ENCODE measurements around the gene OR52B2.
A peak's percentile ranks its signal among the peaks of the same experiment; 100 is the strongest.

OR52B2 gene

DNA sequence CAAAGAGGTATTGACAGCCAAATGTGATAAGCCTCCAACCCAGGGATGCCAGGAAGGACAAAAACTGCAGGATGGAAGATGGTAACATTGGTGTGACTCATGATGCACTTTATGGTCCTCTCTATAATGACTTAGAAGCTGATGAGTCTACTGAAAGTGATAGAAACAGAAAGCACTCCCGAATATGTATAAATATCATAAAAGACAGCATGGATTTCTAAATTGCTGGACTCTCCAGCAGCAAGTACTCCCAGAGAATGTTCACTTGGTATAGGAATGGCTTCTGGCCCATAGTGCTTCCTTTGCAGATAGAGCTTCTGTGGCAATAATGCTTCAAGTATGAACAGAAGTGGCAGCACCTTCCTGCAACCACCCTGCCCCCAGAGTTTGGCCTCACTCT lies at the start of gene OR52B2:
Gene OR52B2 (minus strand): TSS at position 101 of the 400 bp plus-strand sequence. CDS start 0 bp downstream, at position 101.
- no peak within 1 kb of the TSS for H3K4me3 Mint-ChIP-seq
- H3K27ac Mint-ChIP-seq = no peak within 1 kb of the TSS
- H3K4me1 Mint-ChIP-seq = no peaks in the 10 kb centered on the region
- ATAC-seq = no peak
- peaks cover 2% of the 10 kb centered on the region for H3K9me3 Mint-ChIP-seq
- no peak for DNase-seq (ENCODE audit: low spot score in 2 of 2)
- H3K36me3 Mint-ChIP-seq = no peaks in the 10 kb centered on the region

DNA sequence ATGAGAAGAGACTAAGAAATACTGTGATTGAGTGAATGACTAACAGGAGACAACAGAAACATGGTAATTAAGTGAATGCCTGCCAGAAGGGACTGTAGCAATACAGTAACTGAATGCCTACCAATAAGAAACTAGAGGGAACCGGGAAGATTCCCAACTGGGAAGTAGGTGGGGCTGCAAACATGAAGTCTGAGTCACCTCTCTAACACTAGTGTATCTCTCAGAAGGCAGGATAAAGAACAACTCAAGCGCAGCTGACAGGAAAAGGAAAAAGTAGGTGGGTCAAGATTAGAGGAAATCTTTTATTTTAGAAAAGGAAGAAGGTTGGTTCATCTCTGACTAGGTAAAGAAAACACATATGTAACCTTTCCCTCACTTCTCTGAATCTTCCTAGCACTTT lies 49.2 kb upstream of the OR52B2 start:
- peak overlapping the region; percentile 27 for H3K27ac Mint-ChIP-seq
- ATAC-seq = no peak
- H3K4me1 Mint-ChIP-seq = no peaks in the 10 kb centered on the region
- peaks cover 84% of the 10 kb centered on the region for H3K36me3 Mint-ChIP-seq
- no peaks in the 10 kb centered on the region for H3K9me3 Mint-ChIP-seq
- DNase-seq (ENCODE audit: low spot score in 2 of 2) = no peak
- no peak overlapping the region for H3K4me3 Mint-ChIP-seq

DNA sequence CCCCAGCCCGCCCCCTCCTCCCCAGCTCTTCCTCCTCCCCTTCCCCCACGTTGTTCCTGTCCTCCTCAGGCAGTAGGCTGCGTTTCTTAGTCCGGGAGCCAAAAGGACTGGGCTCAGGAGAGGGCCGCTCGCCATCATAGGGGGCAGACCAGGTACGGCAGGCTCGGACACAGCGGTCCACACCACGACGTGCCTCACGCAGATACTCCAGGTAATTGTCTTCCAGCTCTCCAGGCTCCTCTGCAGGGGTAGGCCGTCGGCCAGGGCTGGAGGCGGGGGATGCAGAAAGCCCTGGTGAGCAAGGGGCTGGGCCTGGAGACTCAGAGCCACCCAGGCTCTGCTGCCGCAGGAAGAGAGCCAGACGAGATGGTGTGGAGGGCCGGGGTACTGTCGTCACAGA lies 47.6 kb upstream of the OR52B2 start:
- H3K4me3 Mint-ChIP-seq = no peak overlapping the region
- H3K9me3 Mint-ChIP-seq = no peaks in the 10 kb centered on the region
- H3K27ac Mint-ChIP-seq = no peak overlapping the region
- H3K4me1 Mint-ChIP-seq = no peaks in the 10 kb centered on the region
- DNase-seq (ENCODE audit: low spot score in 2 of 2) (no peak), ATAC-seq (no peak)
- H3K36me3 Mint-ChIP-seq = peaks cover 75% of the 10 kb centered on the region

DNA sequence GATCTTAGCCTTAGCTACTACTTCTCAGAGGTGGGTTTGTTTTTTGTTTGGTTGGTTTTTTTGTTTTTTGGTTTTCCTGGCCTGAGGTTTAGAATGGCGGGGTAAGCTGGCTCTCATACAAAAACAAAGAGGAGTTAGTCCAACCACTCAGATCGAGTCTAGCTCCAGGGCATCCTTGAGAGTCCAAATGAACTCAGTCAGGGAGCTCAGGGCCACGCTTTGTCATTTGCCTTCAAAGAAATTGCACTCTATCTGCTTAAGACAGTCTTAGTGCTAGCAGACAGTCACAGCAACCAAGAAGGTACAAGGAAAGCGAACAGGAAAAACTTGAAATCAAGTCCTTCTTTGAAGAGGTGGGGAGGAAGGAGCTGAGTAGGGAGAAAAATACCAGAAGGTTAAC lies 46.4 kb upstream of the OR52B2 start:
- peaks cover 62% of the 10 kb centered on the region for H3K36me3 Mint-ChIP-seq
- H3K4me3 Mint-ChIP-seq = no peak overlapping the region
- ATAC-seq (no peak), DNase-seq (ENCODE audit: low spot score in 2 of 2) (no peak)
- no peaks in the 10 kb centered on the region for H3K9me3 Mint-ChIP-seq
- H3K27ac Mint-ChIP-seq = no peak overlapping the region
- H3K4me1 Mint-ChIP-seq = no peaks in the 10 kb centered on the region

DNA sequence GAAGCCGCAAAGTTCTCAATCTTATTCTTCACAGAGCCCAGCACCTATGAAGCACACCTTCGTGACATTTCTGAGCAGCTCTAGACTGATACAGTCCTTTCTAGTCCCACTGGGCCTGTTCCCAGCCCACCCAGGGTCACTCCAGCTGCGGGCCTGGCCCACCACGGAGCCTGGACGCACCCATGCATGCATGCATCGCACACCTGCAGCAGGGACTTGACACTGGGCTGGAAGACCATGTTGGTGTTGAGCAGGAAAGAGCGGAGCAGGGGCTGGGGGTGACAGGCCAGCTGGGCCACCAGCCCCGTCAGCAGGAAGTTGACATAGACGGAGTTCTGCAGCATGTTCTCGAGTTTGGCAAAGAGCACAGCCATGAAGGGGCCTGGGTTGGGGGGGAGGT lies 44.4 kb upstream of the OR52B2 start:
- no peak overlapping the region for H3K4me3 Mint-ChIP-seq
- DNase-seq (ENCODE audit: low spot score in 2 of 2) (no peak), ATAC-seq (no peak)
- no peak overlapping the region for H3K27ac Mint-ChIP-seq
- no peaks in the 10 kb centered on the region for H3K9me3 Mint-ChIP-seq
- no peaks in the 10 kb centered on the region for H3K4me1 Mint-ChIP-seq
- peaks cover 55% of the 10 kb centered on the region for H3K36me3 Mint-ChIP-seq

DNA sequence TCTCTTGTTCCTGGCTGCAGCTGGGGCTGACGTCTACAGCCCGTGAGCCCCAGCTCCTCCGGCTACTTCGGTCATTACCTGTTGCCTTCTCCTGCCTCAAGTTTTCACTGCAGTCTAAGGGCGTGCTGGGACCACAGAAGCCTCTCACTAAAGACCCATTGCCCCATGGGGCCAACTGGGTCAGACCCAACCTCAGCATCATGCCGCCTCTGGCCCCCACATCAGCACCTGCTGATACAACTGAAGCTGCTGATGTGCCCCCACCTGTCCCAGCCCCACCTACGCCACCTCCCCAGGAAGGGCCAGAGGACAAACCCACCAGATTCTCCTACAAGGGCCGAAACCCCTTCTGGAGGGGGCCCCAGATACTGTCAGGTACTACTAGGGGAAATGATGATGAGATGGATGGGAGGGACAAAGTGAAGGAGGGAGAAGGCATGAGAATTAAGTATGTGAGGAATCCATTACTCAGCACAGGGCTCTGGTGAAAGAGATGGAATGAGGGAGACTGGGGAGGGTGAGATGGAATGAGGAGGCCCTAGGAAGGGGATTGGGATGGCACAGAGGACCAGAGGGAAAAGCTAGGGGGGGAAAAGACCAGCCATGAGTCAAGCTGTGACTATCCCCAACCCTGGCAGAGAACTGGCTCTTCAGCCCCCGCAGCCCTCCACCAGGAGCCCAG lies 40.3 kb upstream of the OR52B2 start:
- Mint-ChIP-seq H3K9me3 (no peaks in the 10 kb centered on the region), H3K36me3 (peaks cover 41% of the 10 kb centered on the region), H3K4me3 (no peak overlapping the region), H3K27ac (peak overlapping the region; percentile 12), H3K4me1 (peaks cover 3% of the 10 kb centered on the region)
- ATAC-seq (no peak), DNase-seq (ENCODE audit: low spot score in 2 of 2) (peak in 1 of 2 donors; percentile 2)

DNA sequence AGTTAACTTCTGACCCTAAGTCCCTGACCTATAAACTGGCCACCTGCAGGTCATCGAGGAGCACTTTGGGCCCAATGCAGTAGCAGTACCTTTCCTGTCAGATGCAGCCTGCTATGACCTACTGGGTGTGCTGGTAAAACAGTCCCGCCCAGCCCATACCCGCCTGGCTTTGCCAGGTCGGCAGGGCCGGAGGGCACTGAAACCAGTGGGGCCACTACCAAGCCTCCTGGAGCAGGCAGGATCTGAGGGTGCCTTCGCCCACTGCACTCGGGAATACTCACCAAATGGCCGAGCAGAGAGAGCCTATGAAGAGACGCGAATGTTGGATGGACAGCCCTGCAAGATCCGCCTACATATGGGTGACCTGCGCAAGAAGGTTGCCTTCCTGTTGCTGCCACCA lies 39.7 kb upstream of the OR52B2 start:
- peak in 1 of 2 donors; percentile 36 for DNase-seq (ENCODE audit: low spot score in 2 of 2)
- Mint-ChIP-seq H3K27ac (no peak overlapping the region), H3K9me3 (no peaks in the 10 kb centered on the region), H3K36me3 (peaks cover 35% of the 10 kb centered on the region), H3K4me1 (peaks cover 8% of the 10 kb centered on the region), H3K4me3 (no peak overlapping the region)
- no peak for ATAC-seq

DNA sequence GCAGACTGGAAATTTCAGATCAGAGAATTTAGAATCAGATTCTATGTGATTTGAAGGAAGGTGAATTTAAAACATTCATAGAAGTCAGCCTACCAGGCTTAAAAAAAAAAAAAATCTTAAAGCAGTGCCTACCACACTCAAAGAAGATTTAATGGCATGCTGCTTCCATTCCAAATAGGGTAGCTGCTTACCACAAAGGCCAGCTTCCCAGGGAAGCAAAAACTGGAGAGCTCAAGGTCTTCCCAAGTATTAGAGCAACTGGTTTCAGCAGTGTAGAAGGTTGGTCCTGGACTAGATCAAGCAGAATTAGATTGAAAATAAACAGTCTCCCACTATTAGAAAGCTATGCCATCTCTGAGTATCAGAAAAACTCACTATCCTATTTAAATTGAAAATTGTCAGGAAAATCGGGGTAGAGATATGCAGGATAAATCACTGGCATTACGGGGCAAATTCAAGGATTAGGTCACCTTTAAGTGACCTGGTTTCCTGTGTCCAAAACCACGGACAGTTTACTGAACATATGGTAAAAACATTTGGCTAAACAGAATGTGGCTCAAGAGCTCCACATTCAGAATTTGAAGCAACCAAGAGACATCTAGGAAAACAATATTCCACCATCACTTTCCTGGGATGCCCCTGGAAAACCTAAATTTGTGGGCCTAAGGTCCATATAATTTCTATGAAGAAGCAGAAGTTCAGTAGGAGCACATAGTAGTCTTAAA lies 36.5 kb upstream of the OR52B2 start:
- no peaks in the 10 kb centered on the region for H3K9me3 Mint-ChIP-seq
- ATAC-seq (no peak), DNase-seq (ENCODE audit: low spot score in 2 of 2) (peak in 1 of 2 donors; percentile 3)
- H3K27ac Mint-ChIP-seq = no peak overlapping the region
- no peak overlapping the region for H3K4me3 Mint-ChIP-seq
- H3K36me3 Mint-ChIP-seq = peaks cover 35% of the 10 kb centered on the region
- peaks cover 38% of the 10 kb centered on the region for H3K4me1 Mint-ChIP-seq

DNA sequence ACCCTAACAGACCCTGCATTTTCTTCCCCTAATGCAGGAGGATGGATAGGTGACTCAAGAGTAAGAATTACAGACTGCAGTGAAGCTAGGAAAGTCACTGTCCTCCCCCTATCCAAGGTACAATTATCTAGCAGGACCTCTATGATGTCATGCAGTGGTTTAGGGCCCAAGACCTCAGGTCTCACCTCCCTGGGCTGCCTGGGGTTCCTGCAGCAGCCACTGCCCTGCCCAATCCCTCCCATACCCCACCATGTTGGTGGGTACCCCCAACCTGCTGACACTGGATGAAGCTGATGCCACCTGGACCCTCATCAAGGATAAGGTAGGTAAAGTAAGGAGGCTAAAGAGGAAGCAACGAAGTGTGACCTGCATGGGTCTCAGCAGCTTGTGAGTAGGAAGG lies 35.2 kb upstream of the OR52B2 start, which contains the start of gene C11orf42:
Gene C11orf42 (plus strand): TSS at position 192 of the 400 bp plus-strand sequence. CDS start 59 bp downstream, at position 251.
- H3K4me1 Mint-ChIP-seq = peaks cover 50% of the 10 kb centered on the region
- DNase-seq (ENCODE audit: low spot score in 2 of 2) = peak in 1 of 2 donors; percentile 36
- no peak within 1 kb of the TSS for H3K27ac Mint-ChIP-seq
- H3K36me3 Mint-ChIP-seq = peaks cover 38% of the 10 kb centered on the region
- ATAC-seq = no peak
- no peak within 1 kb of the TSS for H3K4me3 Mint-ChIP-seq
- no peaks in the 10 kb centered on the region for H3K9me3 Mint-ChIP-seq

DNA sequence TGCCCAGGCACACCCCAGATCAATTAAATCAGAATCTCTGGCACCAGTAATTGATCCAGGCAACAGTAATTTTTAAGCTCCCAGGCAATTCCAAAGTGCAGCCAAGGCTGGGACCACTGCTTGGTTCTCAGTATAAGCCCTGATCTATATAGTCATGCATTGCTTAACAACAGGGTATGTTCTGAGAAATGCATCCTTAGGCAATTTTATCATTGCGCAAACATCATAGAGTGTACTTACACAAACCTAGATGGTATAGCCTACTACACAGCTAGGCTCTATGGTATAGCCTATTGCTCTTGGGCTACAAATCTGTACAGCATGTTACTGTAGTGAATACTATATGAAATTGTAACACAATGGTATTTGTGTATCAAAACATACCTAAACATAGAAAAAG lies 34.6 kb upstream of the OR52B2 start:
- no peak overlapping the region for H3K27ac Mint-ChIP-seq
- ATAC-seq = no peak
- no peaks in the 10 kb centered on the region for H3K9me3 Mint-ChIP-seq
- H3K36me3 Mint-ChIP-seq = peaks cover 32% of the 10 kb centered on the region
- no peak overlapping the region for H3K4me3 Mint-ChIP-seq
- peaks cover 57% of the 10 kb centered on the region for H3K4me1 Mint-ChIP-seq
- no peak for DNase-seq (ENCODE audit: low spot score in 2 of 2)

DNA sequence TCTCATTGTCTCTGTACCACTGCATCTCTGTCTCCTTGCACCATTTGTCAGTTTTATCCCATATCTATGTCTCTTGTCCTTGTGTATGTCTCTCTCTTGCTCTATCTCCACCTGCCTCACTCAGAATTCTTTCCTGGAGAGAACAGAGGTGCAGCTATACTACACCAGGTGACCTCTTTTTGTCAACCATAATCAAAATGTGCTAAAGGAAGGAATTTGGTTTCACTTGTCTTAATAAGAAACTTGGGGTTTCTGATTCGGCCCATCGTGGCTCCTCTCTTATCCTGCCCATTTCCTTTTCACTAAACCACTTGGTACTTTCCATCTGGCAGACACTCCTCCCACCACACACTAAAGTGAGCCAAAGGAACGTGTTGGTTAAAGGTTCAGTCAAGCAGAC lies 33.2 kb upstream of the OR52B2 start:
- no peak overlapping the region for H3K27ac Mint-ChIP-seq
- peak; percentile 46 for ATAC-seq
- H3K36me3 Mint-ChIP-seq = peaks cover 24% of the 10 kb centered on the region
- DNase-seq (ENCODE audit: low spot score in 2 of 2) = no peak
- H3K4me1 Mint-ChIP-seq = peaks cover 61% of the 10 kb centered on the region
- H3K4me3 Mint-ChIP-seq = no peak overlapping the region
- H3K9me3 Mint-ChIP-seq = no peaks in the 10 kb centered on the region

DNA sequence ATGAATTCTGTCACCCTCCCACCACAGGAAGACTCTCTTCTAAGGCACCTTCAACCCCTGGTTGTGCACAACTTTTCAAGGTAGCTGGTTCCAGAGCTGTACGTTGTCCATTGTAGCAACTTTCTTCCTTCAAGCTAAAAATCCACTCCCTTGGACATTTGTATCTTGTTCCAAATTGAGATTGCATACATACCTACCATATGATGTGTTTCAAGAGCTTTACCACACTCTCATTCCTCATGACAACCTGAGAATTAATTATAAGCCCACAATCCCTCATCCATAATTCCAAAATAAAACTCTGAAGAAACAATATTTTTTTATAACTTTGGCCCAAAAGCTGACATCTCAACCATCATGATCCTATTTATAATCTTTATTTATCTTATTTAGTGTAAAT lies 31.9 kb upstream of the OR52B2 start:
- Mint-ChIP-seq H3K36me3 (peaks cover 23% of the 10 kb centered on the region), H3K27ac (no peak overlapping the region), H3K9me3 (no peaks in the 10 kb centered on the region), H3K4me3 (no peak overlapping the region), H3K4me1 (peaks cover 74% of the 10 kb centered on the region)
- DNase-seq (ENCODE audit: low spot score in 2 of 2) = no peak
- no peak for ATAC-seq

DNA sequence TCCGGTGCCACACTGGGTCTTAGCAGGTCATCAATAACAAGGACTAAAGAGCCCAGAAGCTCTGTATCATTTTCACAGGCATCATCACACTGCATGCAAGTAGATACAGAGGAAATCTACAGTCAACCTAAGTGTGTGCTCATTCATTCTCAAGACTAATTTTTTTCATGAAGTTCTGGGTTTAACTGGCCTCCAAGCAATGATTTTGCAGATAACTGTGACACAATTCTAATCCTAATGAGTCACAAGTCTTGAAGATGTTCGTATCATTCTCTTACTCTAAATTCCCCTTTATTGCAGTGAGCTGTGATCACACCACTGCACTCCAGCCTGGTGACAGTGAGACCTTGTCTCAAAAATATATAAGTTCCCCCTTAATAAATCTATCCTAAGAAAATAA lies 31.4 kb upstream of the OR52B2 start:
- ATAC-seq (peak; percentile 87), DNase-seq (ENCODE audit: low spot score in 2 of 2) (peak in 1 of 2 donors; percentile 34)
- Mint-ChIP-seq H3K36me3 (peaks cover 18% of the 10 kb centered on the region), H3K27ac (peak overlapping the region; percentile 72), H3K4me3 (peak overlapping the region; percentile 10), H3K4me1 (peaks cover 78% of the 10 kb centered on the region), H3K9me3 (no peaks in the 10 kb centered on the region)

DNA sequence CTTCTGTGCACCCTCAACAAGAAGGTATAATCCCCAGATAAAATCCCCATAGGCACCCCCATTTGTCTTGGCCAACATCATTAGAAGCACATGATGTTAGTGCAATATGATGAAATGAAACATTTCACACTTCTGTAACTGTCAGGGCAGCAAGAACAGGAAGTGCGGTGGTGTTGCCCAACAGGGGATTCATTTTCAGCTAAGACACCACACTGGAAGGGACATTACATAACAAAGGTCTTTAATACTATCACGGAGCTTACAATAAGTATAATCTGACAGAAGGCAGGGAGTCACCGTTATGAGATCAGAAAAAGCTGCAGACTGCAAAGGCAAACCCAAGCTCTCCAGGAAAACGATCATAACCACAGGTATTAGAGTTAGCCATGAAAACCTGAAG lies 30.8 kb upstream of the OR52B2 start:
- peak overlapping the region; percentile 10 for H3K4me3 Mint-ChIP-seq
- ATAC-seq = peak; percentile 16
- peaks cover 13% of the 10 kb centered on the region for H3K36me3 Mint-ChIP-seq
- peak in 1 of 2 donors; percentile 51 for DNase-seq (ENCODE audit: low spot score in 2 of 2)
- peak overlapping the region; percentile 72 for H3K27ac Mint-ChIP-seq
- H3K9me3 Mint-ChIP-seq = no peaks in the 10 kb centered on the region
- H3K4me1 Mint-ChIP-seq = peaks cover 83% of the 10 kb centered on the region

DNA sequence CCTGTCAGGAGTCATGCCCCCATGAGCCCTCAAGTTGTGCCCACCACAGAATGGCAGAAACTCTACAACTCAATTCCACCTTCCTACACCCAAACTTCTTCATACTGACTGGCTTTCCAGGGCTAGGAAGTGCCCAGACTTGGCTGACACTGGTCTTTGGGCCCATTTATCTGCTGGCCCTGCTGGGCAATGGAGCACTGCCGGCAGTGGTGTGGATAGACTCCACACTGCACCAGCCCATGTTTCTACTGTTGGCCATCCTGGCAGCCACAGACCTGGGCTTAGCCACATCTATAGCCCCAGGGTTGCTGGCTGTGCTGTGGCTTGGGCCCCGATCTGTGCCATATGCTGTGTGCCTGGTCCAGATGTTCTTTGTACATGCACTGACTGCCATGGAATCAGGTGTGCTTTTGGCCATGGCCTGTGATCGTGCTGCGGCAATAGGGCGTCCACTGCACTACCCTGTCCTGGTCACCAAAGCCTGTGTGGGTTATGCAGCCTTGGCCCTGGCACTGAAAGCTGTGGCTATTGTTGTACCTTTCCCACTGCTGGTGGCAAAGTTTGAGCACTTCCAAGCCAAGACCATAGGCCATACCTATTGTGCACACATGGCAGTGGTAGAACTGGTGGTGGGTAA lies 29.2 kb upstream of the OR52B2 start, which contains the start of gene OR52W1:
Gene OR52W1 (plus strand): TSS at position 51 of the 637 bp plus-strand sequence. CDS start 0 bp downstream, at position 51.
- peak in 1 of 2 donors; percentile 40 for DNase-seq (ENCODE audit: low spot score in 2 of 2)
- Mint-ChIP-seq H3K36me3 (peaks cover 7% of the 10 kb centered on the region), H3K27ac (peak within 1 kb of the TSS; percentile 52), H3K9me3 (no peaks in the 10 kb centered on the region), H3K4me1 (peaks cover 80% of the 10 kb centered on the region), H3K4me3 (no peak within 1 kb of the TSS)
- no peak for ATAC-seq
